NB4 (cell line): ENCODE results near the gene RAET1E.

Experiments
- MYC ChIP-seq: IDR thresholded peaks from 2 replicates; pipeline ENCODE4 v1.6.1; 2011; ENCODE audit warnings: low read depth, low read length
- POLR2A ChIP-seq: IDR thresholded peaks from 2 replicates; pipeline ENCODE4 v1.6.1; 2011; ENCODE audit warnings: mild to moderate bottlenecking; ENCODE audit not compliant: insufficient read length; ENCODE audit errors: extremely low read depth
- TF ChIP-seq, protein P1 (sequence below): IDR thresholded peaks from one replicate; pipeline ENCODE4 v1.5.1; 2012; ENCODE audit warnings: low read depth, low read length
- TF ChIP-seq, protein P2 (sequence below): IDR thresholded peaks from 2 replicates; pipeline ENCODE4 v1.6.1; 2011; ENCODE audit warnings: low read depth, low read length

DNA sequence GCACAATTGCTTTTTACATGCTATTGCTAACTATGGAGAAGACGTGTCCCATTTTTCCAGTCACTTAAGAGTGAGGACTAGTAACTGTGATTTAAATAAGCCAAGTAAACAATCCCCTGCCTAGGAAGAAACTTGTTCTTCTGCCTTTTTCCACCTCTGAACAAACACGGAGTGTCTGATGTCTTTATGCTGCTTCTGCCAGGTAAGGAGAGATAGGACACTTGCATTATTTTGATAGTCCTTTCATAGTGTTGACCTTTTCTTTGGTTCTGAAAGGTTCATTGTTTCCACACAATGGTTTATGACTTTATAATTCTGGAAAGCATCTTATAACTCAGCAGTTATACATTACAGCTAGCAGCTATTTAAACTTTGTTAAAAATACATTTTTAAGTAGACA is 42.2 kb downstream of the RAET1E start:
- no peak for TF ChIP-seq POLR2A
- TF ChIP-seq, protein P1, sequence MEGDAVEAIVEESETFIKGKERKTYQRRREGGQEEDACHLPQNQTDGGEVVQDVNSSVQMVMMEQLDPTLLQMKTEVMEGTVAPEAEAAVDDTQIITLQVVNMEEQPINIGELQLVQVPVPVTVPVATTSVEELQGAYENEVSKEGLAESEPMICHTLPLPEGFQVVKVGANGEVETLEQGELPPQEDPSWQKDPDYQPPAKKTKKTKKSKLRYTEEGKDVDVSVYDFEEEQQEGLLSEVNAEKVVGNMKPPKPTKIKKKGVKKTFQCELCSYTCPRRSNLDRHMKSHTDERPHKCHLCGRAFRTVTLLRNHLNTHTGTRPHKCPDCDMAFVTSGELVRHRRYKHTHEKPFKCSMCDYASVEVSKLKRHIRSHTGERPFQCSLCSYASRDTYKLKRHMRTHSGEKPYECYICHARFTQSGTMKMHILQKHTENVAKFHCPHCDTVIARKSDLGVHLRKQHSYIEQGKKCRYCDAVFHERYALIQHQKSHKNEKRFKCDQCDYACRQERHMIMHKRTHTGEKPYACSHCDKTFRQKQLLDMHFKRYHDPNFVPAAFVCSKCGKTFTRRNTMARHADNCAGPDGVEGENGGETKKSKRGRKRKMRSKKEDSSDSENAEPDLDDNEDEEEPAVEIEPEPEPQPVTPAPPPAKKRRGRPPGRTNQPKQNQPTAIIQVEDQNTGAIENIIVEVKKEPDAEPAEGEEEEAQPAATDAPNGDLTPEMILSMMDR: no peak
- TF ChIP-seq, protein P2, sequence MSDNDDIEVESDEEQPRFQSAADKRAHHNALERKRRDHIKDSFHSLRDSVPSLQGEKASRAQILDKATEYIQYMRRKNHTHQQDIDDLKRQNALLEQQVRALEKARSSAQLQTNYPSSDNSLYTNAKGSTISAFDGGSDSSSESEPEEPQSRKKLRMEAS: no peak
- TF ChIP-seq MYC: no peak
